Panc1 (cell line): ENCODE measurements around the gene RBPMS2.

Experiments
- CTCF ChIP-seq: fragments of 450-650 bp; IDR thresholded peaks from 2 replicates; pipeline ENCODE4 v1.5.1; 2017; ENCODE audit warnings: mild to moderate bottlenecking
- POLR2AphosphoS5 ChIP-seq: IDR thresholded peaks from 2 replicates; pipeline ENCODE4 v1.6.1; 2012; ENCODE audit warnings: mild to moderate bottlenecking, low read depth, low read length, moderate library complexity
- REST ChIP-seq, 2 experiments: IDR thresholded peaks; 2 replicates each; pipeline ENCODE4 v1.6.1; 2011 to 2012; ENCODE audit warnings: low read depth in 2 of 2, control low read depth in 1 of 2, low read length in 1 of 2, mild to moderate bottlenecking in 1 of 2, moderate library complexity in 1 of 2; ENCODE audit not compliant: insufficient read depth in 1 of 2
- SIN3A ChIP-seq: IDR thresholded peaks from 2 replicates; pipeline ENCODE4 v1.6.1; 2012; ENCODE audit warnings: low read depth, mild to moderate bottlenecking, low read length, moderate library complexity, borderline replicate concordance; ENCODE audit not compliant: insufficient read depth
- TCF7L2 ChIP-seq: IDR thresholded peaks from 2 replicates; pipeline ENCODE4 v1.6.1; 2011; ENCODE audit warnings: mild to moderate bottlenecking, low read depth, low read length, inconsistent platforms

GRCh38 chr15:64697911-64698369 is 77.4 kb downstream of the RBPMS2 start:
- TF ChIP-seq CTCF (no peak), POLR2AphosphoS5 (no peak), SIN3A (no peak), REST (IDR thresholded peaks at IDR 0.05; ENCODE audit: insufficient read depth in 1 of 2, low read depth in 2 of 2, low read length in 1 of 2) (no peak), TCF7L2 (no peak)
